Measurements from ENCODE around the gene MCF2L2. TPM values are rescaled to one million over a fixed set of nuclear protein-coding genes. Genes with fewer than 3 reads are reported as not detected.

MCF2L2 gene
- total and polyA plus RNA-seq, 11 donors = 0.12 to 1.4 (median 0.23) TPM; not detected in 1

GRCh38 chr3:183390844-183391243 is 37.6 kb downstream of the MCF2L2 start:
- Histone ChIP-seq H3K36me3 (no peaks in the 10 kb centered on the region), H3K27me3 (peaks cover 0 to 3% (median 0%) of the 10 kb centered on the region in 9 donors), H3K4me3 (no peak overlapping the region), H3K27ac (no peak overlapping the region), H3K4me1 (peaks cover 0 to under 1% (median 0%) of the 10 kb centered on the region in 12 donors), H3K9me3 (no peaks in the 10 kb centered on the region)
- intact Hi-C loops (cut with DNase I) = no loop called here
- no peak for ATAC-seq
- no peak for TF ChIP-seq CTCF (IDR thresholded peaks at IDR 0.05)
- TF ChIP-seq POLR2A (IDR thresholded peaks at IDR 0.05) = no peak
- no peak for DNase-seq

DNA sequence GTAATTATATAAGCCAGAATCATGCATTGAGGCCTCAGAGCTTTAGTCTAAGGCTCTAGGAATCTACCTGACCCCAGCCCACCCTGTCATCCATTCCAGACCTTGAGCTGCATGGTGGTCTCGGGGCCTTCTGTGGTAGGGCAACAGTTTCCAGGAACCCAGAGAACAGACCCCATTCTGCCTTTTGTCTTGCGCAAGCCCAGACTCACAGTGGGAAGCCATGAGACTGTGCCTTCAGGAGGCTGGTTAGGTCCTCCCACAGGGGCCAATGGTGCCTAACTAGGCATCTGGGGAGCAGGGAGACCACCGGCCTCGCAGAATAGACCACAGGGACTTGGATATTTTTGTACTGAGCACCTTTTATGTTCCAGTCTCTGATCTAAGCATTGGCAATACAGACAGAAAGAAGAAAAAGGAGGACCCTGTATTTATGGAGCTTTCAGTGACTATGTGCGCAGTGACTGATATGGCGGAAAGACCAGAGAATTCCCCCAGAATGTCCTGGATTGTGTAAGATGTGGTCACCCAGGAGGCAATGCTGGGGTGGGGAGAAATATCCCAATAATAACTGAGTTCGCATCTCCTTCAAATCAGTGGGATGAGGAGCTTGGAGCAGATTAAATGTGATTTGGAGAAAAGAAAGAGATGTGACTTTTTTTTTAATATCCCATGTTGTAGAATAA is 40.1 kb downstream of the MCF2L2 start:
- Histone ChIP-seq H3K27ac (no peak overlapping the region), H3K9me3 (no peaks in the 10 kb centered on the region), H3K27me3 (no peaks in the 10 kb centered on the region), H3K36me3 (no peaks in the 10 kb centered on the region), H3K4me1 (peaks cover 0 to 4% (median 0%) of the 10 kb centered on the region in 12 donors), H3K4me3 (no peak overlapping the region)
- no peak for ATAC-seq
- no peak for TF ChIP-seq CTCF (IDR thresholded peaks at IDR 0.05)
- no peak for TF ChIP-seq POLR2A (IDR thresholded peaks at IDR 0.05)
- WGBS, 4 donors = 91 to 96% (median 92%) methylated on average over 7 of the region's 7 CpGs
- no peak for DNase-seq
- intact Hi-C loops (cut with DNase I) = loop anchor here in 3 of 10 donors (5.0 to 10.0 kb wide), 2 partner anchors 134 to 481 kb away; partner anchors contain the start of gene B3GNT5 (in 2 of the 3)

DNA sequence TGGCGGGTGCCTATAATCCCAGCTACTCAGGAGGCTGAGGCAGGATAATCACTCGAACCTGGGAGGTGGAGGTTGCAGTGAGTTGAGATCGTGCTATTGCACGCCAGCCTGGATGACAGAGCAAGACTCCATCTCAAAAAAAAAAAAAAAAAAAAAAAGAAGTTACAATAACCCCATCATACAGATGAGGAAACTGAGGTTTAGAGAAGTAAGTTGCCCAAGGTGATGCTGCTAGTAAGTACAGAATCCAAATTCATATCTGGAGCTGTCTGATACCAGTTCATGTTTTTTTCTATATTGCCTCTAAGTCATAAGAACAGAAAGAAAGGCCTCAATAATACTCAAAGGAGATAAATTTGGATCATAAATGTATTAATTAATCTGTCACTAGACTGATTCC is 40.6 kb downstream of the MCF2L2 start:
- Histone ChIP-seq H3K27me3 (no peaks in the 10 kb centered on the region), H3K9me3 (no peaks in the 10 kb centered on the region), H3K4me1 (peaks cover 0 to 4% (median 0%) of the 10 kb centered on the region in 12 donors), H3K27ac (no peak overlapping the region), H3K4me3 (no peak overlapping the region), H3K36me3 (no peaks in the 10 kb centered on the region)
- no peak for DNase-seq
- TF ChIP-seq POLR2A (IDR thresholded peaks at IDR 0.05) (no peak), CTCF (IDR thresholded peaks at IDR 0.05) (no peak)
- WGBS, 4 donors = 68 to 95% (median 74%) methylated on average over 4 of the region's 4 CpGs
- no peak for ATAC-seq
- intact Hi-C loops (cut with DNase I) = loop anchor here in 4 of 10 donors (2.0 to 10.0 kb wide), 4 partner anchors 133 to 480 kb away; partner anchors contain the start of gene B3GNT5 (in 2 of the 4)

DNA sequence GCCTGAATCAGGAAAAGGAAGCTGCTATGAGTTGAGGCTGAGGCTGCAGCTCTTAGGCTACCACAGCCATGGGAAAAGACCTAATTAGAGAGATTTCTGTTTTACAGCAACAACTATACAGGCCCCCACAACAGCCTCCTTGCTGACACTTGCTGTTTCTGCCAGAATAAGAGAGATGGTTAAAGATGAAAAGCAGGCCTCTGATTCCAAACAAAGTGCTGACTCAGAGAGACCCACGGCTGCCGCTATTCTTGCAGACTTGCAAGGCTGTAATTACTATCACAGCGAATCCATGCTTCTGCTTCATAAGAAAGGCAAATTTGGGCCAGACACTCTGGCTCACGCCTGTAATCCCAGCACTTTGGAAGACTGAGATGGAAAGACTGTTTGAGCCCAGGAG is 41.8 kb downstream of the MCF2L2 start:
- 88 to 94% (median 90%) methylated on average over 4 of the region's 4 CpGs for WGBS, 4 donors
- H3K27me3 ChIP-seq = no peaks in the 10 kb centered on the region
- no peak for DNase-seq
- no peak for ATAC-seq
- intact Hi-C loops (cut with DNase I) = loop anchor here in 4 of 10 donors (1.0 to 10.0 kb wide), 5 partner anchors 132 to 479 kb away; partner anchors contain the start of gene B3GNT5 (in 2 of the 4)
- H3K4me3 ChIP-seq = no peak overlapping the region
- H3K4me1 ChIP-seq = peaks cover 0 to 10% (median 0%) of the 10 kb centered on the region in 12 donors
- H3K9me3 ChIP-seq = no peaks in the 10 kb centered on the region
- H3K36me3 ChIP-seq = no peaks in the 10 kb centered on the region
- H3K27ac ChIP-seq = no peak overlapping the region
- no peak for TF ChIP-seq POLR2A (IDR thresholded peaks at IDR 0.05)
- no peak for TF ChIP-seq CTCF (IDR thresholded peaks at IDR 0.05)
